ENCODE measurements around the gene ESPL1. TPM values are rescaled to one million over a fixed set of nuclear protein-coding genes. Genes with fewer than 3 reads are reported as not detected.
"Not testable (repeated sequence)": the region's sequence is repeated elsewhere in the genome, so short reads cannot be mapped to it uniquely, and the experiment has no call there.

The ESPL1 gene
- total RNA-seq, 1 experiment from 2014 or later = 11.3 TPM

DNA sequence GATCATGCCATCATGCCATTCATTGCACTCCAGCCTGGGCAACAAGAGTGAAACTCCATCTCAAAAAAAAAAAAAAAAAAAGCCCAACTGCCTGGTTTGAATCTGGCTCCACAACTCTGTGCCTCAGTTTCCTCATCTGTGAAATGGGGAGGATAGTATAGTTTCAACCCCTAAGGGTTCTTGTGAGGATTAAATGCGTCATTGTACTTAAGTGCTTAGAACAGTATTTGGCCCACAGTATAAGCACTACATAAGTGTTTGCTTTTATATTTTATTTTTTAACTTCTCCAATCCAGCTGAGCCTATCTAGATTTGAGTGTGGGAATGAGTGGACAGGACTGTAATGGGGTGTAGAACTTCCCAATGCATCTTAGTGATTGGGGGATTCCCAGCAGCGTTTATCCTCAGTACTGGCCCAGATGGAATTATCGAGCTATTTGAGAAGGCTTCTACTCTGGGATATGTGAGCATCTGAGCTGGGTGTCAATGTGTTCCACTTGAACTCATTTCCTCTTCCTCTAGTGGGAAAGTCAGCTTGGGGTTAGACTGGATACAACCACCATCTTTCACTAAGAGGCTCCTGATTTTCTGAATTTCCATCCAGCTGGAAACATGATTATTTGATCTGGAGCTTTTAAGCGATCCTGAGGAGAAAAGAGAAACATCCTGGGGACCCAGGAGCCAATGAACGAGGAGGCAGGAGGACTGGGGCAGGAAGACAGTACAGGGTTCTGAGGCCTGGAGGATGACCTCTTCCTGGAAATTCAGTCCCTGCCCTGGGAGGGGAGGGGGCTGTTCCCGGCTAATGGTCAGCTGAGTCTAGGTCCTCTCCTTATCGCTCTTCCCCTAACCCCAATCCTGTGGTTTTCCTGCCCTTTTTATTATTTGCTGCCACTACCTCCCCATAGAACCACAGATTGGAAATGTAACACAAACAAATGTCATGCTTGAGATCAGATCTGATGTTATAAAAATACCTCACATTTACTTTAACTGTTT lies 9.3 kb upstream of the ESPL1 start:
- no peak for DNase-seq (ENCODE audit: low read depth)

DNA sequence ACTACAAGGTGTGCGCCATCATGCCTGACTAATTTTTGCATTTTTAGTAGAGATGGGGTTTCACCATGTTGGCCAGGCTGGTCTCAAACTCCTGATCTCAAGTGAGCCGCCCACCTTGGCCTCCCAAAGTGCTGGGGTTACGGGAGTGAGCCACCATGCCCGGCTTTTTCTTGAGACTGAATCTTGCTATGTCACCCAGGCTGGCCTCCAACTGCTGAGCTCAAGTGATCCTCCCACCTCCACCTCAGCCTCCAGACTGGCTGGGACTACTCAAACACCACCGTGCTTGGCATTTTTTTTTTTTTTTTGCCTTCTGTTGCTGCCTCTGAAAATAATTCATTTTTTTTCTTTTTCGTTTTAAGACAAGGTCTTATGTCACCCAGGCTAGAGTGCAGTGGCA lies 8.2 kb upstream of the ESPL1 start:
- no peak for DNase-seq (ENCODE audit: low read depth)

DNA sequence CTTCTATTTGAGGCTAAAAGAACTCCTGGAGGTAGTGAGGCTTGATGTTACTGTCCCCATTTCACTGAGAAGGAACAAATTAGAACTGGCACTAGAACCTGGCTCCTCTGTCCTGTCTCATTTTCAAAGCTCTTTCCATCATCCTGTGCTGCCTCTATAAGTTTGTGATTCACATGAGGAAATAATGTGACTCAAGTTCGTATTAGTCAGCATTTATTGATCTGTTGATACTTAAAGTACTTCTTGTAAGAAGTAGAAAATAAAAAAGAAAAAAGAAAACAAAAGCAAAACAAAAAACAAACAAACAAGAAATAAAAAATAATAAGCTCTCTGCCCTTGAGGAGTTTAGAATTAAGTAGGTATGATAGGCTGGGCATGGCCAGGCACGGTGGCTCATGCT lies 2.3 kb upstream of the ESPL1 start:
- no peak for DNase-seq (ENCODE audit: low read depth)

DNA sequence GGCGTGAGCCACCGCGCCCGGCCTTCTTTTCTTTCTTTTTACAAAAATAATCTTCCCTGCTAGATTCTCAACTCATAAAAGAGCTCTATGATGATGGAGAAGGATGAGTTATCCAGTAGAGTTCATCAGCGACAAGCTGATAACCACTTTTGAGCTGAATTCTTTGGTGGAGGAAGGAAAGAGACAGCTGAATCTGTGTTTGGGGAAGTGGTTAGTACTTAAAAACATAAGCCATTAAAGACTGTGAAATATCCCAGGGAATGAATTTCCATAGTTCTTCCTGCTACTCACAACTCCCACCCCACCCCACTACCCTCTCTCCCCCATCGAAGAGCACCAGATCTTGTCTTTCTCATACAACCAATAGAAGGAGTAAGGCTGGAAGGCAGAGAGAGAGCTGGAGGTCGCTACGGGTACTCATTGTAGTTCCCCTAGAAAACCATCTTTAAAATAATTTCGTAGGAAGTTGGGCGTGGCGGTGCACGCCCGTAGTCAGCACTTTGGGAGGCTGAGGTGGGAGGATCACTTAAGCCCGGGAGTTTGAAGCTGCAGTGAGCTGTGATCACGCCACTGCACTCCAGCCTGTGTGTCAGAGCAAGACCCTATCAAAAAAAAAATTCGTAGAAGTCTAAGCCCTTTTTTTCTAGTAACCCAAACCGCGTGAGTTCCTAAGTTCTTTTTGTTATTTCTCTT lies 647 bp upstream of the ESPL1 start:
- peak; percentile 28 for DNase-seq (ENCODE audit: low read depth)

DNA sequence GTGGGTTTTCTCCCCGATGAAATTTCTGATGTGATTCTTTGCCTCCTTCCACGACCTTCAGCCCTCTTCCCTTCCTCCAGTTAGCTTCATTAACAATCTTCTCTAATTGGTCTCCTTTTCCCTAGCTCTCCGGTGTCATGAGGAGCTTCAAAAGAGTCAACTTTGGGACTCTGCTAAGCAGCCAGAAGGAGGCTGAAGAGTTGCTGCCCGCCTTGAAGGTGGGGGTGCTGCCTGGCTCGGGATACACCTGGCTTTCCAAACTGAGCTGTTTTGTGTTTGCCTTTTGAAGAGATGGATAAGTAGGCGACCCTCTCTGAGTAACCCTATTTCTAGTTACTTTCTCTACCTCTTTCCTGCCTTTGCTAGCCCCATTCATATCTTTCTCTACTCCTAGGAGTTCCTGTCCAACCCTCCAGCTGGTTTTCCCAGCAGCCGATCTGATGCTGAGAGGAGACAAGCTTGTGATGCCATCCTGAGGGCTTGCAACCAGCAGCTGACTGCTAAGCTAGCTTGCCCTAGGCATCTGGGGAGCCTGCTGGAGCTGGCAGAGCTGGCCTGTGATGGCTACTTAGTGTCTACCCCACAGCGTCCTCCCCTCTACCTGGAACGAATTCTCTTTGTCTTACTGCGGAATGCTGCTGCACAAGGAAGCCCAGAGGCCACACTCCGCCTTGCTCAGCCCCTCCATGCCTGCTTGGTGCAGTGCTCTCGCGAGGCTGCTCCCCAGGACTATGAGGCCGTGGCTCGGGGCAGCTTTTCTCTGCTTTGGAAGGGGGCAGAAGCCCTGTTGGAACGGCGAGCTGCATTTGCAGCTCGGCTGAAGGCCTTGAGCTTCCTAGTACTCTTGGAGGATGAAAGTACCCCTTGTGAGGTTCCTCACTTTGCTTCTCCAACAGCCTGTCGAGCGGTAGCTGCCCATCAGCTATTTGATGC lies 797 bp downstream of the ESPL1 start:
- no peak for DNase-seq (ENCODE audit: low read depth)

DNA sequence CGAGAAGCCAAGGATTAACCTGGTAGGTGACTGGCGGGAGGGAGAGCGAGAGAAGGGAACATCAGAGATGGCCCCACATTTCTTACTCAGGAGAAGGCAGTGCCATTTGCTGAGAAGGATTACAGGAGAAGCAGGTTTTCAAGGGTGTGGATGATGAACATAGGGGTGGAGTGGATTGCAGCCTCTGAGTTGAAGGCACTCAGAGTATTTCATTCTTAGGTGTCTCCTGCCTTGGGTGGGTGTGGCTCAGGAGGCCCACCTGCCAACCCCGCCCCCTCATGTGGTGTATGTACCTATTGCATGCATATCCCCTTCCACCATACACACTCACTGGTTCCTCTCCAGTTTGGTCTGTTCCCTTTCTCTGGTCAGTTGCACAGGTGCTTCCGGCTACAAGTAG lies 6.3 kb downstream of the ESPL1 start:
- no peak for DNase-seq (ENCODE audit: low read depth)

DNA sequence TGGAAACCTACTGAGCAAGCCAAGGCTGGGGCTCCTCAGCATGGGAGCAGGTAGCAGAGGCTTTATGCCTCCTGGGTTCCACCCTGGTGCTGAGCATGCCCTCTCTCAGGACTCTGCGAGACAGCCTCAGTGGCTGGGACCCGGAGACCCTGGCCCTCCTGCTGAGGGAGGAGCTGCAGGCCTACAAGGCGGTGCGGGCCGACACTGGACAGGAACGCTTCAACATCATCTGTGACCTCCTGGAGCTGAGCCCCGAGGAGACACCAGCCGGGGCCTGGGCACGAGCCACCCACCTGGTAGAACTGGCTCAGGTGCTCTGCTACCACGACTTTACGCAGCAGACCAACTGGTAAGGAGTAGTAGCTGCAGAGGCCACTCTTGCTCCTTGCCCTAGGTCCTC lies 8.4 kb downstream of the ESPL1 start:
- no peak for DNase-seq (ENCODE audit: low read depth)

DNA sequence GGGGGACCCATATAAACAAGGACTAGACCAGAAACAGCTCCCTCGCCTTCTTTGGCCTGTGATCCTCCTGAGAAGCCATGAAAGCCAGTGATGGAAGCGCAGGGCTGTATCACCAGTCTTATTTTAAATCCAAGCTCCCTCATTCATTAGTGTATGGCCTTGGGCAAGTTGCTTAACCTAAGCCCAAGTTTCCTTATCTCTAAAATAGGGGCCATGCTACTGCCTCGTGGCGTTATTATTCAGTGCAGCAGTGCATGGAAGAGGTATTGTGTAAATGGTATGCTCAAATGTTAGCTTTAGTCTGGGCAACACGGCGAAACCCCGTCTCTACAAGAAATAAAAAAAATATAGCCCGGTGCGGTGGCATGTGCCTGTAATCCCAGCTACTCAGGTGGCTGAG lies 9.9 kb downstream of the ESPL1 start:
- no peak for DNase-seq (ENCODE audit: low read depth)

DNA sequence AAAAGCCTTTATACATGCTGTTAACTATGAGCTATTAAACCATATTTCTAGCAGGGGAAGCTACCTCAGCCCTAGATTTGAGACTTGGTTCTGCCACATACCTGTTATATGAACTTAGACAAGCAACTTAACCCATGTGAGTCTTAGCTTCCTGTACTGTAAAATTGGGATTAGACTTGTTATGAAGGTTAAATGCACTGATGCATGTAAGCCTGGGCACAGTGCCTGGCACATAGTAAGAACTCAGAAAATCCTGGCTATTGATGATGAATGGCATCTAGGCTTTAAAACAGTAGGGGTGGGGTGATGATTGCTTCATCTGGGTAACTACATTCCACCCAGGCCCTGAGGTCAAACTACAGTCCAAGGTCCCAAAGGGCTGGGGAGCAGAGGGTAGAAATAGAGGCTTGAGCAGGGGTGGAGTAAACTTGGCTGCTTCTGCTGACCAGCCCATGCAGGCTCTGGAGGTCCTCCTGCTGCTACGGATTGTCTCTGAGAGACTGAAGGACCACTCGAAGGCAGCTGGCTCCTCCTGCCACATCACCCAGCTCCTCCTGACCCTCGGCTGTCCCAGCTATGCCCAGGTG lies 11.3 kb downstream of the ESPL1 start:
- DNase-seq (ENCODE audit: low read depth) = no peak

DNA sequence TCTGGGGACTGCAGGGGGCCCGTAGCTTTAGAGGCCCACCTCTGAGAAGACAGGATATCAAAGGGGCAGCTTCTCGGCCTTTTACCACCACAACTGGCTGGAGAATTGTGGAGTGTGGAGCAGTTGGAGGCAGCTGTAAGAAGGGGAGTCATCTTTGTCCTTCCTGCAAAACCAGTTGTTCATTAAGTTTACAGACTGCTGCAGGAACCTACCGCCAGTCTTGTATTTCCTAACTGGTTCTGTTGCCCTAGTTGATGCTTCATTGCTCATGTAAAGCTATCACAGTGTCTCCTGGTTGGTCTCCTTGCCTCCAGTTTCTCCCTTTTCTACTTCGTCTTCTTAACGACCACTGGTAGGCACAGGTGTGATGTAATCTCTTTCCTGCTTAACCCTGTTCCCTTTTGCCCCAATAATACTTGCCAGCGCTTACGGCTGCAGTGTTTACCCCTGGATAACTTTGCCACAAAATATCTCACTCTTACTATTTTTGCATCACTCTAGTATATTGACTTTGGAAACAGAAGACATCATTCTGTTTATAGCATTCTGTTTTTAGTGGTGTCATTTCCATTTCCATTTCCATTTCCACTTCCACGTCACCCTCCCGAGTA lies 11.9 kb downstream of the ESPL1 start:
- DNase-seq (ENCODE audit: low read depth) = no peak

DNA sequence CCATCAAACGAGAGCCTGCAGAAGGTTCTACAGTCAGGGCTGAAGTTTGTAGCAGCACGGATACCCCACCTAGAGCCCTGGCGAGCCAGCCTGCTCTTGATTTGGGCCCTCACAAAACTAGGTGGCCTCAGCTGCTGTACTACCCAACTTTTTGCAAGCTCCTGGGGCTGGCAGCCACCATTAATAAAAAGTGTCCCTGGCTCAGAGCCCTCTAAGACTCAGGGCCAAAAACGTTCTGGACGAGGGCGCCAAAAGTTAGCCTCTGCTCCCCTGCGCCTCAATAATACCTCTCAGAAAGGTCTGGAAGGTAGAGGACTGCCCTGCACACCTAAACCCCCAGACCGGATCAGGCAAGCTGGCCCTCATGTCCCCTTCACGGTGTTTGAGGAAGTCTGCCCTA lies 18.3 kb downstream of the ESPL1 start:
- no peak for DNase-seq (ENCODE audit: low read depth)

DNA sequence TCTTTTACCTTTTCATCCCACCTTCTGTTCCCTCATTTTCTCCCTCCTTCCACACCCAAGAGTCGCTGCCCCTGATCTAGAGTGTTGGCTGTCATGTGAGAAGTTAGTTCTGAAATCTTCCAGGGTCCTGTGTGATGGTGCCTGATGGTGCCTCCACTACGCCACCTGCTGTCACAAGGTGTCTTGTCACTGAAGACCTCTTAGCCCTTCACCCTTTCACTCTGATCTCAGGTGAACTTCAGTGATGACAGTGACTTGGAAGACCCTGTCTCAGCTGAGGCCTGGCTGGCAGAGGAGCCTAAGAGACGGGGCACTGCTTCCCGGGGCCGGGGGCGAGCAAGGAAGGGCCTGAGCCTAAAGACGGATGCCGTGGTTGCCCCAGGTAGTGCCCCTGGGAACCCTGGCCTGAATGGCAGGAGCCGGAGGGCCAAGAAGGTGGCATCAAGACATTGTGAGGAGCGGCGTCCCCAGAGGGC lies 19.7 kb downstream of the ESPL1 start:
- peak; percentile 49 for DNase-seq (ENCODE audit: low read depth)

DNA sequence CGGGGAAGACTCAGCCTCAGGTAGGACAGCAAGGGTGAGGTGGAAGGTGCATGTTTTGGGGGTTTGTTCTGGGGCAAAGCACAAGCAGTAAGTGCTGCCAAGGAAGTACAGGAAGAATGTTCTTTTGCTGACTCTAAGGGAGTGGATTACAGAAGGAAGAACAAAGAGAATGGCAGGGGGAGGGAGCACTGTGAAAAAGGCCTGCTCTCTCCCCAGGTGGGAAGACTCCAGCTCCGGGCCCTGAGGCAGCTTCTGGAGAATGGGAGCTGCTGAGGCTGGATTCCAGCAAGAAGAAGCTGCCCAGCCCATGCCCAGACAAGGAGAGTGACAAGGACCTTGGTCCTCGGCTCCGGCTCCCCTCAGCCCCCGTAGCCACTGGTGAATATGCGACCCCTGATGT lies 20.2 kb downstream of the ESPL1 start:
- DNase-seq (ENCODE audit: low read depth) = no peak

DNA sequence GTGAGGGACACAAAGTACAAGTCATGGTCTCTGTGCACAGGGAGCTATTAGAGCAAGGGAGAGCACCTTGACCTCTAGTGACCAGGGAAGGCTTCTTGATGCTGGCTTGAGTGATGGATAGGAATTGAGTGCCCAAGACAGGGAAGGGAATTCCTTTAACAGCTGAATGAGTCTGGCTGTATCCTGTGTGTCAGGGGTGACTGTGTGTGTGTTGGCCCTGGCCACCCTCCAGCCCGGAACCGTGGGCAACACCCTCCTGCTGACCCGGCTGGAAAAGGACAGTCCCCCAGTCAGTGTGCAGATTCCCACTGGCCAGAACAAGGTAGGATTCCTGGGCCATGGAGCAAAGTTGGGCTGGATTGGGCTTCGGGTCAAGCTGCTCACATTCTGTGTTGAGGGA lies 21.8 kb downstream of the ESPL1 start:
- peak; percentile 48 for DNase-seq (ENCODE audit: low read depth)

DNA sequence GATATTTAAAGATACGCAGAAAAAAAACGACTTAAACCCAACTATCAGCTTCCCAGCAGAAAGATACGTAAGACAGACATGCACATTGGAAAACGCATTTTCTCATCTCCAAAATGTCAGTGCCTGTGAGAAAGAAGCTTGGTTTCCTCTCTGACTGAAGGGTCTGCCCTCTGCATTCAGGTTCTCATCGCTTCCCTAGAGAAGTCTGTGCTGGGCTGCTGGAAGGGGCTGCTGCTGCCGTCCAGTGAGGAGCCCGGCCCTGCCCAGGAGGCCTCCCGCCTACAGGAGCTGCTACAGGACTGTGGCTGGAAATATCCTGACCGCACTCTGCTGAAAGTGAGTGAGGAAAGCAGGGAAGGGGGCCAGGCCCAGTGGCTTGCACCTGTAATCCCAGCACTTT lies 22.6 kb downstream of the ESPL1 start:
- no peak for DNase-seq (ENCODE audit: low read depth)

DNA sequence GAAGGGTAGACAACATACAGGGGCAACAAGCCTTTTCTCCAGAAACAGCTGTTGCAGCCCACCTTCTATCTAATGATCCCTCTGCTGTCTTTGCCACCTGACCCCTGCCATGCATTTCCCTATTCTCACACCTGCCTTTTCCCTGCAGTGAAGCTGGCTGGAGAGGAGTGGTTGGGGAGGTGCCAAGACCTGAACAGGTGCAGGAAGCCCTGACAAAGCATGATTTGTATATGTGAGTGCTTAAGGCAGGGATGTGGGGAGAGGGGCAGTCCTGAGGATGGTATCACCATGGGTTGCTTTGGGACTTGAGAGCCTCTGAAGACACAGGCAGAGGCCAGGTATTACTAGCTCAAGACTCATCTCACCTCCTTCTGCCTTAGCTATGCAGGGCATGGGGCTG lies 24.3 kb downstream of the ESPL1 start:
- no peak for DNase-seq (ENCODE audit: low read depth)

DNA sequence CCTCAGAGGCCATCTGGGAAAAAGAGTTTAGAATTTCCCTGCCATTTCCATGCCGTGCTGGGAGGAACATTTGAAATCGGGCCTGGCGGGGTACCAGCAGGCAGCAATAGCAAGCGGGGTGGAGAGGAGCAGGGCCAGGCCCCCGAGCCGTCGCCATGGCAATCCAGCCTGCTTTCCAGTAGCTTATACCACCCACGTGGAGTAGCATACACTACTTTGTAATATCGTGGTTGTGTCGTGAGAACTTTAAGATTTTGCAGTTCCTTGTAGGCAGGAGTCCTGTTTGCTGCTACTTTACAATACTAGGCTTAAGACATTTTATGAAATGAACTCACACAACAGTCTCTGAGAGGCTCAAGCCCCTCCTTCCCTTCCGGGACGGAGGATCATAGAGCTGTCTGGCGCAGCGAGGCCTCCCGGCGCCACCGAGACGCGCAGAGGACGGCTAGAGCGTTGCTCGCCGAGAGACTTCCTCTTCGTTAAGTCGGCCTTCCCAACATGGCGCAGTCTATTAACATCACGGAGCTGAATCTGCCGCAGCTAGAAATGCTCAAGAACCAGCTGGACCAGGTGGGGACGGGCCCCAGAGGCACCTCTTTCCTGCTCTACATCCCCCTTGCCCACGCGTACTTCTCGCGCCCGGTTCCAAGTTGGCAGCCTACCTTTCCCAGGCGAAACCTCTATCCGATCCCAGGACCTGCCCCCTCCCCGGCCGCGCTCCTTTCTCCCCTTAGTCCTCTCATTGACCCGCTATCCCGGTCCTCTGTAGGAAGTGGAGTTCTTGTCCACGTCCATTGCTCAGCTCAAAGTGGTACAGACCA lies 27.2 kb downstream of the ESPL1 start, which contains the start of gene PFDN5:
Gene PFDN5, plus strand, starts transcription at position 473 of the 821 bp plus-strand sequence. Its CDS starts 26 bp downstream, at position 499.
- DNase-seq (ENCODE audit: low read depth) = peak; percentile 83

DNA sequence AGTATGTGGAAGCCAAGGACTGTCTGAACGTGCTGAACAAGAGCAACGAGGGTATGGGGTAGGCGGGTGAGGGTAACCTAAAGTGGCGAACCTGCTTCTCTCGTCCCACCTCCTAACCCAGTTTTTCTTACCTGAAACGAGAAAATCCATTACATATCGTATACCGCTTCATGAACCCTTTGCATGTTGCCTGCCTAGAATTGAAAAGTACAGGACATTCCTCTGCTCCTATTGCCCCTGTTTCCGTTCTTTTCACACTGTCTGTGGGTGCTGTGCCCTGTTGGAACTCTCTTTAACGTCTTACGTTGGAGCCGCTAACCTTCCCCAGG lies 27.8 kb downstream of the ESPL1 start:
- DNase-seq (ENCODE audit: low read depth) = no peak

DNA sequence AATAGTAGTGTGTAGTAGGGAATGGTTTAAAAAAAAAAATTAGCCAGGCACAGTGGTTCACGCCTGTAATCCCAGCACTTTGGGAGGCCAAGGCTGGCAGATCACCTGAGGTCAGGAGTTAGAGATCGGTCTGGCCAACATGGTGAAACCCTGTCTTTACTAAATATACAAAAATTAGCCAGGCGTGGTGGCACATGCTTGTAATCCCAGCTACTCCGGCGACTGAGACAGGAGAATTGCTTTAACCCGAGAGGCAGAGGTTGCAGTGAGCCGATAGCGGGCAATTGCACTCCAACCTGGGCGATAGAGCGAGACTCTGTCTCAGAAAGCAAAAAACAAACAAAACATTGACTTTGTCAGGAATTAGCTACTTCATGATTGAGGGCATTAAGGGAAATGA lies 29.0 kb downstream of the ESPL1 start:
- not testable (repeated sequence) for DNase-seq (ENCODE audit: low read depth)

DNA sequence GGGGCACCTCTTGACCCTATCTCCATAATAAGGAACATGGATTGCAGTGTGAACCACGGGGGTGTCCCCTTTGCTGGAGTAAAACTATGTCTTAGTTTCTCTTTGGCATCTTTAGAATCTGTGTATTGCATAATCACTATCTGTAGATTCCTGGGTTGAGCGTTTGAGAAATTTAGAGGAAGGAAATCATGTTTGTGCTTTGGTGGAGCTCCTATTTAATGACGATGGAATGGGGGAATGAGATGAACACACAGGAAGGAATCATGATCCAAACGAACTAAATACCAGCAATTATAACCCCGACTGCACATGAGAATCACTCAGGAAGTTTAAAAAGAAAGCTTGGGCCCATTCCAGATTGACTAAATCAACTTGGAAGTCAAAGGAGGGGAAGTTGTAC lies 30.1 kb downstream of the ESPL1 start:
- DNase-seq (ENCODE audit: low read depth) = peak; percentile 33

All from RPMI7951 (cell line).